AG09319 (cell line): Measurements from ENCODE around the gene CHGA.

ENCODE experiments used
- DNase-seq: peaks from one replicate; pipeline ENCODE4 v3.0.0-alpha.2; 2010; ENCODE audit warnings: low read depth; ENCODE audit errors: extremely low read depth
- TF ChIP-seq, protein P1 (sequence below): IDR thresholded peaks from 2 replicates; pipeline ENCODE4 v1.5.1; 2011; ENCODE audit warnings: low read depth, mild to moderate bottlenecking, inconsistent platforms, low read length, moderate library complexity

The CHGA gene

DNA sequence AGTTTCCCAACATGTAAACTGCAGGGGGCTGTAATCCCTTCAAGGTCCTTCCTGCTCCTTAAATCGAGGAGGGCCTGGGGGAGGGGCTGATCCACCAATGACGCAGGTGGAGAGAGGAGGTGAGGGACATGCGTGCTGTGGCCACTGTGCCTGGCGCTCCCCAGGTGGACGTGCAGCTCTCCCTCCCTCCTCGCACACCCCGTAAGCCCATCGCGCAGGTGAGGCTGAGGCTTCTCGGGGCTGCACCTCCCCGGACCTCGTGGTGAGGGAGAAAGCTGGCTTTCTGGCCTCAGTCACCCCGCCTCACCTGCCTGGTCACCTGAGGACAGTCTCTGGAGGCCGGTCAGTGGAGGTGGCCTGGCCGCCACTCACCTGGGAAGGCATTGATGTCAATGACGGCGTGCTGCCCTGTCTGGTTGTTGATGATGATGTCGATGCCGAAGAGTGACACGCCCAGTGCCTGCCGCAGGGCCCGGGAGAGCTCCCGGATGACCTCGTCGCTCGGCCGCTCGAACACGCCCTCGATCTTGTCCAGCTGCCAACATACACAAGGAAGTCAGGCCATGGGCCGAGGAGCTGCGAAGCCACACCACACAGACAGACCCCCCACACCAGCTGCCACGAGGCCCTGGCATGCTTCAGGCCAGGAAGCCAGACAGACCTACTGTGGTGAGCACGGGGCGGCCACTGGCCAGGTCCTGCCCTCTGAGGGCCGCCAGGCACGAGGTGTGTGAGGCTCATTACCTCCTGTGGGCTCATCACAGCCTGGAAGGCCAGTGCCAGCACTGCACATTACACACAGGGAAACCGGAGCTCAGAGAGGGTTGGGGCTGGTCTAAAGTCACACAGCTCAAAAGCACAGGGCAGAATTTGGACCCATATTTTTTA lies 23.3 kb downstream of the CHGA start:
- peak; percentile 5 for DNase-seq
- TF ChIP-seq, protein P1, sequence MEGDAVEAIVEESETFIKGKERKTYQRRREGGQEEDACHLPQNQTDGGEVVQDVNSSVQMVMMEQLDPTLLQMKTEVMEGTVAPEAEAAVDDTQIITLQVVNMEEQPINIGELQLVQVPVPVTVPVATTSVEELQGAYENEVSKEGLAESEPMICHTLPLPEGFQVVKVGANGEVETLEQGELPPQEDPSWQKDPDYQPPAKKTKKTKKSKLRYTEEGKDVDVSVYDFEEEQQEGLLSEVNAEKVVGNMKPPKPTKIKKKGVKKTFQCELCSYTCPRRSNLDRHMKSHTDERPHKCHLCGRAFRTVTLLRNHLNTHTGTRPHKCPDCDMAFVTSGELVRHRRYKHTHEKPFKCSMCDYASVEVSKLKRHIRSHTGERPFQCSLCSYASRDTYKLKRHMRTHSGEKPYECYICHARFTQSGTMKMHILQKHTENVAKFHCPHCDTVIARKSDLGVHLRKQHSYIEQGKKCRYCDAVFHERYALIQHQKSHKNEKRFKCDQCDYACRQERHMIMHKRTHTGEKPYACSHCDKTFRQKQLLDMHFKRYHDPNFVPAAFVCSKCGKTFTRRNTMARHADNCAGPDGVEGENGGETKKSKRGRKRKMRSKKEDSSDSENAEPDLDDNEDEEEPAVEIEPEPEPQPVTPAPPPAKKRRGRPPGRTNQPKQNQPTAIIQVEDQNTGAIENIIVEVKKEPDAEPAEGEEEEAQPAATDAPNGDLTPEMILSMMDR, result no peak

DNA sequence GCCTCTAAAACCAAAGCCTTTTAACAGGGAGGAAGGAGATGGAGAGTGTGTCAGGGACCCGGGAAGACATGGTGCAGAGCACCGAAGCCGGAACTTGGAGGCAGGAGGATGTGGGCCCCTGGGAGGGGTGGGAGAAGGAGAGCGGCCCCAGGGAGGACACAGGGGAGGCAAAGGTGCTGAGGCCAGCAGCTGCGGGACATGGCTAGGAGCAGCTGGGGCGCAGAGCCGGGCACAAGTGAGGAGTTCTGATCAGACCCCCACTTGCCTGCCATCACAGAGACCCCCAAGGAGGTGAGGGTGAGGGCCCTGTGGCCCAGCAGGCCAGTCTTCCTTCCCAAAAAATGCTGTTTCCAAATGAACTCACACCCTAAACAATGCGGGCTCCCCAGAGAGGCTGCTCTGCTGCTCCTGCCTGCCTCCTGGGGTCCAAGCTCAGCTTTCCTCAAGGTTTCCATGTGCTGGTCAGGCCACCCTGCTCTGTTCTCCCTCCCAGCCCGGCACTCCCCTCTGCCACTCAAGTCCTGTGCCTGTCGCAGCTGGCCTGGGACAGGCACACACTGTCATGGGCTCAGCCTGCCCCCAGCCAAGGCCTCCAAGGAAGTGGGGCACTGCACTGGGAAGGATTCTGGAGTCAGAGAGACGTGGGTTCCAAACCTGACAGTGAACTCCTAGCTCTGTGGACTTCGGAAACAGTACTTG lies 24.0 kb downstream of the CHGA start:
- TF ChIP-seq, protein P1, result no peak
- DNase-seq, result no peak

DNA sequence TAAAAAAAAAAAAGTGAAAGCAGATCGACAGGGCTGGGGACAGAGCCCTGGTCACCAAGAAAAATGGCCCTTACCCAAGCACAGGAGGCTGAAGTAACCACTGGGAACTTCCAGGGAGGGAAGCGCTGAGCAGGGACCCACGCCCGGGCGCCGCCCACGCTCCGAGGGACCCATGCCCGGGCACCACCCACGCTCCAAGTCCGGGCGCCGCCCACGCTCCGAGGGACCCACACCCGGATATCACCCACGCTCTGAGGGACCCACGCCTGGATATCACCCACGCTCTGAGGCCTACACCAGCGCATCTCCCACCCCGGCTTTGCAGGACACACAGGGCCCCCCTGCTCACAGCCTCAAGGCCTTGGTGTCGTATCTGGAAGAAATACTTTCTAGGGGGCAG lies 25.7 kb downstream of the CHGA start:
- TF ChIP-seq, protein P1, result no peak

DNA sequence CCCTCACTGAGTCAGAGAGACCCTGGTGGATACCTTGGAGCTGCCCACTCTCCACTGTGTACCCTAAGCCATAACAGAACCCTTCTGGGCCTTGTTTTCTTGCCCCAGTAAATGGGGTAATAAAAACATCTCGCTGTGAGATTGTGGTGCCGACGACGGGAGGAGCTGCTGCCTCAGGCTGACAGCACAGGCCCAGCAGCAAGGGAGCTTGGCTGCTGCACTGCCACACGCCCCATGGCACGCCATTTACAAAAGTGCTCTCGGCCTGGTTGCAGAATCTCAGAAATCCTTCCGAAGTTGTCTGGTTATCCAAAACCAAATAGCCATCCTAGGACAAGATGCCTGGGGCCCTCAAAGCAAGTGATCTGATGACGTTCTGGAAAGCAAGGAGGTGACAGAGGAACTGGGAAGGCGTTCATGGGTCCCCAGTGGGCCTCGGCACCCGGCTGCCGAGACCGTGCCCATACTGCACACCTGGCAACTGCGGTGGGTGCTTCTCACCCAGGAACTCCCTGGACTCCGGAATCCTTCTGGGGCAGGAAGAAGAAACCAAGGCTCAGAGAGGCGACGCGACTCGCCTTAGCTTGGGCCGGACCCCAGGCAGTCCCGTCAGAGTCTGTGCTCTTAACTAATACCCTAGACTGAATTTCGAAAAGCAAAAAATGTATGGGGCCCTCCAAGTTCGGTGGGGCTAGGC lies 26.7 kb downstream of the CHGA start:
- DNase-seq, result no peak
- TF ChIP-seq, protein P1, result no peak

More for the DNA sequence above, 25.7 kb downstream of the CHGA start:
- no peak for DNase-seq

DNA sequence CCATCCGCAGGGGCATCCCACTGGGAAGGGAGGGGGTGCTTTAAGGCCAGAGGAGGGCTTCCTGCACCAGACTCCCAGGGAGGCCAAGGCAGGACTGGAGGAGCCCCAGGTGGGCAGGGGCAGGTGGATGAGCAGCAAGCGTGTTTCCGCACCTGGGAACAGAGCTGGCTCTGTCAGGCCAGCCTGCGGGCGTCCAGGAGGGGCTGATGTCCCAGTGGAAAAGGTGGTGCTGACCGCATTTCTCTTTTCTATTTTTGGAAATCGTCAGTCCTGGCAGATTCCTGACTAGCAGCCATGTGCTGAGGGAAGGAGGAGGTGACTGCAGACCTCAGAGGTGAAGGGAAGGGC lies 27.2 kb downstream of the CHGA start:
- no peak for DNase-seq
- TF ChIP-seq, protein P1, result no peak

DNA sequence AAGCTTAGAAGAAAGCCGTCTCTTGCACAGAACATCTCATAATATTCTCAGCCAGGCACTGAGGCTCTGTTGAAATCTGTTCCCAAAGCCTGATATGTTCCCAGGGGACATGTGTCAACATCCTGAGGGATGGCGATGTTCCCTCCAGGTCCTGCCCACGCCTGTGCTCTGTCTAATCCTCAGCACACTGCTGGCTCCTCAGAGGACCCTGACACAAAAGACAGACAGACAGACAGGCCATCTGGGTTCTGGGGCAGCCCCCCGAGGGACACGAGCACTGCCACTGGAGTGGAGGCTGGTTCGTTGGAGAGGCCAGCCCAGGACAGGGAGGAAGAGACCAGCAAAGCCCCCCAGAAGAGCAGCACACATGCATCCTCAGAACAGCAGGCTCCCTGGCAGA lies 27.8 kb downstream of the CHGA start:
- TF ChIP-seq, protein P1, result no peak
- DNase-seq, result no peak

DNA sequence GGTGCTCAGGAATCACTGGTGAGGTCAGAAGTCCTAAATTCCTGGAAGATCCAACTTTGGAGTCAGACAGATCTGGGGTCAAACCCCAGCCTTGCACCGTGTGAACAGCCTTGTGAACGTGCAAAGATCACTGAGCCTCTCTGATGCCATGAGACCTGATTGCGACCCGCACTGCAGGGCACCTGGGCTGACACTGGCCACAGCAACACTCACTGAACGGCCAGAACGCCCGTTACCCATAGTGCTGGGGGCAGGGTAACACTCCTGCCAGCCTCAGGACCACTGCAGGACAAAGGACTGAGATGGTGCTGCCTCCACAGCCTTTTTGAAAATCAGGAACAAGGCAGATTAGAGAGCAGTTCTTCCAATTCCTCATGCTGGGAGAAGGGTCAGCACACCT lies 28.3 kb downstream of the CHGA start:
- TF ChIP-seq, protein P1, result no peak
- no peak for DNase-seq
